Gastroesophageal sphincter (tissue), 4 donors: ENCODE measurements around the gene DDX31. TPM values are rescaled to one million over a fixed set of nuclear protein-coding genes. Genes with fewer than 3 reads are reported as not detected.

Experiments used
- ATAC-seq: fragments of 150-250 bp; one replicate; pipeline ENCODE4 v1.9.1; 2016; ENCODE audit warnings: mild to moderate bottlenecking, moderate library complexity
- H3K27ac ChIP-seq, 4 donors: fragments of 200-600 bp; sonication (generic) in 3 of 4; 1 replicate in 3 of 4; 2 replicates in 1 of 4; pipeline ENCODE4 v1.5.1; 2016 to 2019
- H3K27me3 ChIP-seq: fragments of 200-600 bp; sonication (generic); one replicate; pipeline ENCODE4 v1.5.1; 2019
- H3K36me3 ChIP-seq, 2 donors: fragments of 200-600 bp; sonication (generic); one replicate each; pipeline ENCODE4 v1.5.1; 2019; ENCODE audit warnings: control low read depth in 1 of 2
- H3K4me1 ChIP-seq, 3 donors: fragments of 200-600 bp; sonication (generic); 1 replicate in 2 of 3; 2 replicates in 1 of 3; pipeline ENCODE4 v1.5.1; 2016 to 2019; ENCODE audit warnings: control low read depth in 2 of 3
- H3K4me3 ChIP-seq, 2 donors: fragments of 200-600 bp; sonication (generic); one replicate each; pipeline ENCODE4 v1.5.1; 2019; ENCODE audit warnings: mild to moderate bottlenecking in 1 of 2, moderate library complexity in 1 of 2
- H3K9me3 ChIP-seq, 3 donors: fragments of 200-600 bp; sonication (generic); one replicate each; pipeline ENCODE4 v1.5.1; 2017 to 2019; ENCODE audit warnings: control low read depth in 2 of 3
- CTCF ChIP-seq, 4 experiments: fragments of 200-600 bp in 2 of 4; fragments of 450-650 bp in 2 of 4; sonication (generic) in 1 of 4; IDR thresholded peaks; one replicate each; pipeline ENCODE4 v1.5.1; 2017 to 2019; ENCODE audit warnings: antibody characterized with exemption in 4 of 4, mild to moderate bottlenecking in 2 of 4, moderate library complexity in 2 of 4
- EP300 ChIP-seq: sonication (generic); formaldehyde crosslinking; IDR thresholded peaks from one replicate; pipeline ENCODE4 v1.6.1; 2017; ENCODE audit warnings: antibody characterized with exemption, mild to moderate bottlenecking
- POLR2A ChIP-seq, 2 donors: fragments of 450-650 bp; IDR thresholded peaks; one replicate each; pipeline ENCODE4 v1.6.1; 2017; ENCODE audit warnings: antibody characterized with exemption in 2 of 2, mild to moderate bottlenecking in 2 of 2, moderate library complexity in 1 of 2
- POLR2AphosphoS5 ChIP-seq: sonication (generic); formaldehyde crosslinking; IDR thresholded peaks from one replicate; pipeline ENCODE4 v1.6.1; 2017; ENCODE audit warnings: antibody characterized with exemption
- WGBS, 2 donors: methylation state at CpG; one replicate each; pipeline ENCODE4 v1.1.5; 2018; ENCODE audit warnings: low coverage in 1 of 2; 5-methylcytosine and 5-hydroxymethylcytosine counted together
- total RNA-seq, 4 donors: library from RNA; depleted of rRNA; stranded (reverse); fragments of >200 nt; gene quantifications; one replicate each; pipeline ENCODE4 v1.1.0, GENCODE V29; 2016

Gene DDX31
- total RNA-seq, 4 donors from 2014 or later = 8.3 to 10.3 (median 9.3) TPM

GRCh38 chr9:132630811-132631210 is 39.0 kb downstream of the DDX31 start:
- Histone ChIP-seq H3K36me3 (peaks cover 0 to 77% of the 10 kb centered on the region in 2 donors), H3K4me3 (no peak overlapping the region), H3K27ac (no peak overlapping the region), H3K4me1 (no peaks in the 10 kb centered on the region), H3K9me3 (no peaks in the 10 kb centered on the region), H3K27me3 (no peaks in the 10 kb centered on the region)
- ATAC-seq = no peak
- TF ChIP-seq POLR2A (IDR thresholded peaks at IDR 0.05) = no peak
- TF ChIP-seq EP300 = no peak
- no peak for TF ChIP-seq CTCF (IDR thresholded peaks at IDR 0.05)
- TF ChIP-seq POLR2AphosphoS5 = no peak
- WGBS, 2 donors = 86% methylated on average over 1 of the region's 3 CpGs; no CpG with 5 or more reads in 1 of the 2 donors

- no peaks in the 10 kb centered on the region for H3K27me3 ChIP-seq
- TF ChIP-seq CTCF (IDR thresholded peaks at IDR 0.05) = no peak
- no peak for TF ChIP-seq POLR2A (IDR thresholded peaks at IDR 0.05)
- TF ChIP-seq EP300 = no peak
- TF ChIP-seq POLR2AphosphoS5 = no peak
- WGBS, 2 donors = 84% methylated on average over 9 of the region's 9 CpGs; no CpG with 5 or more reads in 1 of the 2 donors
- no peak for ATAC-seq
- H3K36me3 ChIP-seq = peaks cover 0 to 77% of the 10 kb centered on the region in 2 donors
- H3K27ac ChIP-seq = no peak overlapping the region
- H3K4me3 ChIP-seq = no peak overlapping the region
- H3K4me1 ChIP-seq = no peaks in the 10 kb centered on the region
- H3K9me3 ChIP-seq = no peaks in the 10 kb centered on the region
Measured at GRCh38 chr9:132630116-132630515, 39.7 kb downstream of the DDX31 start.

DNA sequence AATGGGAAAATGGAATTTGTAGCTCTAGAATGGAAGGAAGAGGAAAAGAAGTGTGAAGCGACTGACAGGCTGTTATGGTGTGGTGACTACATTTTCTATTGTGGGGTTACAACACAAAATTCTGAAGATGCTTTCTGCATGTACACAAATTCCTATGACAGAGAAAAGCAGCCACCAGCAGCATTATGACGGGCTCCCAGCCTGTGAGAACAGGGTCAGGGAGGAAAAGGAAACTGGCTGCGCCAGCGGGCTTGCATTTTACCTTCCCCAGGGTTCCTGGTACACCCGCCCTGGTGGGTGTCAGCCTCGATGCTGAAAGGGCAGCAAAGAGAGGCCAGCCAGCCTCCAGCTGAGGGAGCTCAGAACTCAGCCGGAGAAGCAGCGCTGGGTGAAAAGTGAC is 41.0 kb downstream of the DDX31 start:
- ATAC-seq = no peak
- peaks cover 0 to 90% of the 10 kb centered on the region in 2 donors for H3K36me3 ChIP-seq
- TF ChIP-seq POLR2AphosphoS5 (no peak), CTCF (IDR thresholded peaks at IDR 0.05) (no peak), EP300 (no peak), POLR2A (IDR thresholded peaks at IDR 0.05) (no peak)
- no peak overlapping the region for H3K4me3 ChIP-seq
- 70 to 90% methylated on average over 2 to 8 of the region's 8 CpGs for WGBS, 2 donors
- H3K27ac ChIP-seq = no peak overlapping the region
- no peaks in the 10 kb centered on the region for H3K9me3 ChIP-seq
- no peaks in the 10 kb centered on the region for H3K27me3 ChIP-seq
- no peaks in the 10 kb centered on the region for H3K4me1 ChIP-seq

DNA sequence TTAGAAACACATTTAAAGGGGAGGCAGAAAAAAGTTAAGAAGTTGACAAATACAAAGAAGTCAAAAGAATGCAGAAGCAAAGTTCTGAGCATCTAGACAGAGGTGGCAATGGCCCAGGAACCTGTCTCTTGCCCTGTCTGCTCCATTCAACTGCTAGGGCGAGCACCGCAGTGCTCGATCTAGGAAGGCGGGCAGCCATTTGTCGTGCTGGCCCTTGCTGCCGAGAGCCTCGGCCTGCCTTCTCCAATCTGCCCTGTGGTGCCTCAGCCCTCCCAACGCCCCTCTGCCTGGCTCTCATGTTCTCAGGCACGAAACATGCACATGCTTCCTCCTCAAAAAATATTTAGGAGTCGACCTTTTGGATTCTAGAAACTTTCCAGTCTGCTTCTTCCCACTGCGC is 42.2 kb downstream of the DDX31 start:
- Histone ChIP-seq H3K9me3 (no peaks in the 10 kb centered on the region), H3K4me1 (no peaks in the 10 kb centered on the region), H3K36me3 (peaks cover 0 to 95% of the 10 kb centered on the region in 2 donors), H3K27me3 (no peaks in the 10 kb centered on the region), H3K27ac (no peak overlapping the region), H3K4me3 (no peak overlapping the region)
- 86 to 87% methylated on average over 10 to 11 of the region's 11 CpGs for WGBS, 2 donors
- TF ChIP-seq CTCF (IDR thresholded peaks at IDR 0.05) = no peak
- no peak for TF ChIP-seq POLR2A (IDR thresholded peaks at IDR 0.05)
- TF ChIP-seq EP300 = no peak
- TF ChIP-seq POLR2AphosphoS5 = no peak
- no peak for ATAC-seq

DNA sequence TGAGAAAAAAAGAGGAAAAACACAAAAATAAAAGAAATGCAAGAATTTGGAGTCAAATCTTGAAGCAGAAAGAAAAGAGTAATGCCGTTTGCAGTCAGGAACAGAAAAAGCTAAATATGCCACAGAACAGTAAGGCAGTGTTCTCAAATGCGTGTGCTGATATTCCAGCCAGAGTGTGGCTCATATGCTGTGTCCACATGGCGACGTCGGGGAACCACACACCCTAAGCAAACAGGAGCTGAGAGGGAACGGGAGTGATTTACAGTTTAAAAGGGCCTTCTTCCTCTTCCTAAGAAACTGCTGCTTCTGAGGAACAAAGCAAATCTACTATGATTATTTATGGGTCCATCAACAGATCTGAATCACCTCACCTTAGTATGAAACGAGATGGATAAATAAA is 42.7 kb downstream of the DDX31 start:
- H3K36me3 ChIP-seq = peaks cover 0 to 95% of the 10 kb centered on the region in 2 donors
- no peak for ATAC-seq
- H3K4me3 ChIP-seq = no peak overlapping the region
- H3K27ac ChIP-seq = no peak overlapping the region
- no peaks in the 10 kb centered on the region for H3K4me1 ChIP-seq
- WGBS, 2 donors = 53 to 68% methylated on average over 5 to 7 of the region's 7 CpGs
- no peaks in the 10 kb centered on the region for H3K27me3 ChIP-seq
- TF ChIP-seq EP300 (no peak), POLR2A (IDR thresholded peaks at IDR 0.05) (no peak), CTCF (IDR thresholded peaks at IDR 0.05) (no peak), POLR2AphosphoS5 (no peak)
- H3K9me3 ChIP-seq = no peaks in the 10 kb centered on the region
